C4-2B (cell line): Measurements from ENCODE around the gene SPTLC3.

Experiments
- ZFX ChIP-seq: fragments of 450-650 bp; IDR thresholded peaks from 2 replicates; pipeline ENCODE4 v1.6.1; 2017
- TF ChIP-seq, protein P1 (sequence below): fragments of 450-650 bp; conservative IDR thresholded peaks from 2 replicates; pipeline ENCODE4 v1.5.1; 2017; ENCODE audit warnings: mild to moderate bottlenecking

GRCh38 chr20:13092111-13092510, 83.3 kb downstream of the SPTLC3 start:
- TF ChIP-seq, protein P1, sequence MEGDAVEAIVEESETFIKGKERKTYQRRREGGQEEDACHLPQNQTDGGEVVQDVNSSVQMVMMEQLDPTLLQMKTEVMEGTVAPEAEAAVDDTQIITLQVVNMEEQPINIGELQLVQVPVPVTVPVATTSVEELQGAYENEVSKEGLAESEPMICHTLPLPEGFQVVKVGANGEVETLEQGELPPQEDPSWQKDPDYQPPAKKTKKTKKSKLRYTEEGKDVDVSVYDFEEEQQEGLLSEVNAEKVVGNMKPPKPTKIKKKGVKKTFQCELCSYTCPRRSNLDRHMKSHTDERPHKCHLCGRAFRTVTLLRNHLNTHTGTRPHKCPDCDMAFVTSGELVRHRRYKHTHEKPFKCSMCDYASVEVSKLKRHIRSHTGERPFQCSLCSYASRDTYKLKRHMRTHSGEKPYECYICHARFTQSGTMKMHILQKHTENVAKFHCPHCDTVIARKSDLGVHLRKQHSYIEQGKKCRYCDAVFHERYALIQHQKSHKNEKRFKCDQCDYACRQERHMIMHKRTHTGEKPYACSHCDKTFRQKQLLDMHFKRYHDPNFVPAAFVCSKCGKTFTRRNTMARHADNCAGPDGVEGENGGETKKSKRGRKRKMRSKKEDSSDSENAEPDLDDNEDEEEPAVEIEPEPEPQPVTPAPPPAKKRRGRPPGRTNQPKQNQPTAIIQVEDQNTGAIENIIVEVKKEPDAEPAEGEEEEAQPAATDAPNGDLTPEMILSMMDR = no peak
- TF ChIP-seq ZFX = no peak
